Endodermal cell (in vitro differentiated cells): ENCODE measurements around the gene ARHGAP45. TPM values are rescaled to one million over a fixed set of nuclear protein-coding genes. Genes with fewer than 3 reads are reported as not detected.

Experiments
- DNase-seq: peaks from one replicate; pipeline ENCODE4 v3.0.0-alpha.2; 2017
- H3K27ac ChIP-seq: 2 replicates; pipeline ENCODE4 v1.5.1; 2013; ENCODE audit warnings: mild to moderate bottlenecking, low read depth, low read length, moderate library complexity
- H3K27me3 ChIP-seq: 2 replicates; pipeline ENCODE4 v1.6.1; 2013; ENCODE audit warnings: mild to moderate bottlenecking, low read length, moderate library complexity; ENCODE audit not compliant: insufficient read depth, control insufficient read depth, poor library complexity, severe bottlenecking
- H3K36me3 ChIP-seq: 2 replicates; pipeline ENCODE4 v1.7.0; 2013; ENCODE audit warnings: mild to moderate bottlenecking, low read length, moderate library complexity; ENCODE audit not compliant: control insufficient read depth, insufficient read depth
- H3K4me1 ChIP-seq: one replicate; pipeline ENCODE4 v1.7.0; 2013; ENCODE audit warnings: low read length; ENCODE audit not compliant: control insufficient read depth, insufficient read depth
- H3K4me3 ChIP-seq: 2 replicates; pipeline ENCODE4 v1.5.1; 2013; ENCODE audit warnings: mild to moderate bottlenecking, low read length, moderate library complexity
- H3K9ac ChIP-seq: 2 replicates; pipeline ENCODE4 v1.6.1; 2013; ENCODE audit warnings: mild to moderate bottlenecking, low read length, moderate library complexity; ENCODE audit not compliant: poor library complexity, severe bottlenecking; ENCODE audit errors: extremely low read depth
- H3K9me3 ChIP-seq: 2 replicates; pipeline ENCODE4 v1.6.1; 2013; ENCODE audit warnings: mild to moderate bottlenecking, low read length, moderate library complexity; ENCODE audit not compliant: control insufficient read depth
- H3K27ac Mint-ChIP-seq: 2 replicates; pipeline ENCODE4 v1.8.0; 2020; ENCODE audit warnings: mixed read lengths
- H3K27me3 Mint-ChIP-seq: 2 replicates; pipeline ENCODE4 v1.8.0; 2021; ENCODE audit warnings: mild to moderate bottlenecking, mixed read lengths; ENCODE audit not compliant: insufficient read depth
- H3K36me3 Mint-ChIP-seq: 2 replicates; pipeline ENCODE4 v1.8.0; 2020; ENCODE audit warnings: low read depth, mixed read lengths
- H3K4me1 Mint-ChIP-seq: 2 replicates; pipeline ENCODE4 v1.8.0; 2020; ENCODE audit warnings: mixed read lengths
- H3K4me3 Mint-ChIP-seq: 2 replicates; pipeline ENCODE4 v1.8.0; 2020; ENCODE audit warnings: mild to moderate bottlenecking, moderate library complexity, mixed read lengths
- H3K9me3 Mint-ChIP-seq: 2 replicates; pipeline ENCODE4 v1.8.0; 2020; ENCODE audit warnings: mild to moderate bottlenecking, mixed read lengths
- CTCF ChIP-seq: fragments of 200-600 bp; sonication (generic); conservative IDR thresholded peaks from 2 replicates; pipeline ENCODE4 v1.5.0; 2021; ENCODE audit warnings: antibody characterized with exemption, mild to moderate bottlenecking
- WGBS, 2 experiments: methylation state at CpG; one replicate each; pipeline versions ENCODE4 v1.1.5 to v1.1.7; 2013; ENCODE audit warnings: missing lambda C conversion rate in 2 of 2, mixed read lengths in 1 of 2; ENCODE audit not compliant: insufficient coverage in 1 of 2, insufficient read length in 1 of 2; 5-methylcytosine and 5-hydroxymethylcytosine counted together
- total RNA-seq, 2 donors: library from RNA; stranded (reverse); fragmentation: NEBNext Ultra II Directional in 1 of 2; extraction: Animal tissue kit (Norgen Biotek cat#: 25700) in 1 of 2; gene quantifications; 2 replicates in 1 of 2; 3 replicates in 1 of 2; pipeline ENCODE4 v1.2.1, GENCODE V29; 2021

ARHGAP45 gene
- total RNA-seq, 2 donors from 2014 or later: 14.8 to 17.1 TPM

GRCh38 chr19:1018932-1019615 lies 47.9 kb upstream of the ARHGAP45 start:
- Histone ChIP-seq H3K27ac (no peak overlapping the region), H3K36me3 (peaks cover 8% of the 10 kb centered on the region), H3K4me3 (peak overlapping the region; percentile 92), H3K9me3 (no peaks in the 10 kb centered on the region), H3K9ac (no peak overlapping the region), H3K4me1 (peaks cover 13% of the 10 kb centered on the region), H3K27me3 (no peaks in the 10 kb centered on the region)
- no peak for DNase-seq
- no peaks in the 10 kb centered on the region for H3K36me3 Mint-ChIP-seq
- H3K4me3 Mint-ChIP-seq: peak overlapping the region; percentile 89
- H3K27ac Mint-ChIP-seq: peak overlapping the region; percentile 35
- 87 to 91% methylated on average over 9 to 17 of the region's 17 CpGs for WGBS, 2 experiments
- TF ChIP-seq CTCF: no peak
- H3K9me3 Mint-ChIP-seq: no peaks in the 10 kb centered on the region
- H3K27me3 Mint-ChIP-seq: peaks cover 1% of the 10 kb centered on the region
- H3K4me1 Mint-ChIP-seq: peaks cover 7% of the 10 kb centered on the region

GRCh38 chr19:1019616-1019961 lies 47.4 kb upstream of the ARHGAP45 start:
- H3K27me3 ChIP-seq: no peaks in the 10 kb centered on the region
- no peak for TF ChIP-seq CTCF
- peaks cover 8% of the 10 kb centered on the region for H3K36me3 ChIP-seq
- Mint-ChIP-seq H3K36me3 (no peaks in the 10 kb centered on the region), H3K27me3 (peaks cover 1% of the 10 kb centered on the region), H3K27ac (no peak overlapping the region), H3K9me3 (no peaks in the 10 kb centered on the region), H3K4me3 (peak overlapping the region; percentile 89), H3K4me1 (peaks cover 7% of the 10 kb centered on the region)
- H3K9me3 ChIP-seq: no peaks in the 10 kb centered on the region
- WGBS, 2 experiments: 86 to 89% methylated on average over 12 to 18 of the region's 18 CpGs
- peaks cover 13% of the 10 kb centered on the region for H3K4me1 ChIP-seq
- H3K4me3 ChIP-seq: peak overlapping the region; percentile 92
- peak overlapping the region; percentile 93 for H3K9ac ChIP-seq
- DNase-seq: no peak
- H3K27ac ChIP-seq: no peak overlapping the region

- H3K9ac ChIP-seq: peak overlapping the region; percentile 93
- TF ChIP-seq CTCF: no peak
- peak overlapping the region; percentile 99 for H3K27ac ChIP-seq
- H3K4me1 ChIP-seq: peaks cover 13% of the 10 kb centered on the region
- no peak for DNase-seq
- 6 to 12% methylated on average over 22 to 60 of the region's 60 CpGs for WGBS, 2 experiments
- no peaks in the 10 kb centered on the region for H3K27me3 ChIP-seq
- Mint-ChIP-seq H3K9me3 (no peaks in the 10 kb centered on the region), H3K4me1 (peaks cover 7% of the 10 kb centered on the region), H3K36me3 (no peaks in the 10 kb centered on the region), H3K27me3 (peaks cover 1% of the 10 kb centered on the region), H3K27ac (peak overlapping the region; percentile 90), H3K4me3 (peak overlapping the region; percentile 89)
- peaks cover 8% of the 10 kb centered on the region for H3K36me3 ChIP-seq
- no peaks in the 10 kb centered on the region for H3K9me3 ChIP-seq
- peak overlapping the region; percentile 92 for H3K4me3 ChIP-seq
These were observed 46.7 kb upstream of the ARHGAP45 start for GRCh38 chr19:1019980-1020867.
